GM18858 (cell line): ENCODE results near the gene CHRND.

Experiments used
- ATAC-seq: cut with Tn5 transposase; IDR thresholded peaks from one replicate; pipeline ENCODE4 v1.9.1; 2021; ENCODE audit not compliant: unreplicated experiment

Gene CHRND

GRCh38 chr2:232502911-232503808 is 22.8 kb upstream of the CHRND start:
- ATAC-seq: no peak

- no peak for ATAC-seq
Observed at GRCh38 chr2:232503809-232504323, 22.1 kb upstream of the CHRND start.

GRCh38 chr2:232504438-232504837 is 21.5 kb upstream of the CHRND start:
- no peak for ATAC-seq

- ATAC-seq: no peak
Observed at GRCh38 chr2:232505856-232506255, 20.1 kb upstream of the CHRND start.

- ATAC-seq: no peak
Observed at GRCh38 chr2:232506709-232507108, 19.3 kb upstream of the CHRND start.

- ATAC-seq: no peak
Observed at GRCh38 chr2:232508251-232508650, 17.7 kb upstream of the CHRND start.

GRCh38 chr2:232511336-232511890 is 14.5 kb upstream of the CHRND start:
- ATAC-seq: no peak

GRCh38 chr2:232512602-232513001 is 13.4 kb upstream of the CHRND start:
- ATAC-seq: no peak

- no peak for ATAC-seq
Observed at GRCh38 chr2:232513353-232513752, 12.6 kb upstream of the CHRND start.

GRCh38 chr2:232515639-232516038 is 10.3 kb upstream of the CHRND start:
- no peak for ATAC-seq

- no peak for ATAC-seq
Observed at GRCh38 chr2:232516551-232516950, 9.4 kb upstream of the CHRND start.

- ATAC-seq: no peak
Observed at GRCh38 chr2:232518844-232519243, 7.1 kb upstream of the CHRND start.

- no peak for ATAC-seq
Observed at GRCh38 chr2:232519581-232520438, 6.2 kb upstream of the CHRND start, which contains the start of gene PRSS56. PRSS56 (plus strand) TSS chr2:232520388; CDS start chr2:232520599, 211 bp downstream.

- ATAC-seq: no peak
Observed at GRCh38 chr2:232520489-232520888, 5.5 kb upstream of the CHRND start.

GRCh38 chr2:232521098-232521497 is 4.9 kb upstream of the CHRND start:
- no peak for ATAC-seq

GRCh38 chr2:232521959-232522622 is 3.9 kb upstream of the CHRND start:
- ATAC-seq: no peak

- no peak for ATAC-seq
Observed at GRCh38 chr2:232522623-232523401, 3.1 kb upstream of the CHRND start.

GRCh38 chr2:232523402-232523681 is 2.6 kb upstream of the CHRND start:
- no peak for ATAC-seq

- no peak for ATAC-seq
Observed at GRCh38 chr2:232523682-232524597, 2.0 kb upstream of the CHRND start.
